Measurements from ENCODE around the gene MINK1.

DNA sequence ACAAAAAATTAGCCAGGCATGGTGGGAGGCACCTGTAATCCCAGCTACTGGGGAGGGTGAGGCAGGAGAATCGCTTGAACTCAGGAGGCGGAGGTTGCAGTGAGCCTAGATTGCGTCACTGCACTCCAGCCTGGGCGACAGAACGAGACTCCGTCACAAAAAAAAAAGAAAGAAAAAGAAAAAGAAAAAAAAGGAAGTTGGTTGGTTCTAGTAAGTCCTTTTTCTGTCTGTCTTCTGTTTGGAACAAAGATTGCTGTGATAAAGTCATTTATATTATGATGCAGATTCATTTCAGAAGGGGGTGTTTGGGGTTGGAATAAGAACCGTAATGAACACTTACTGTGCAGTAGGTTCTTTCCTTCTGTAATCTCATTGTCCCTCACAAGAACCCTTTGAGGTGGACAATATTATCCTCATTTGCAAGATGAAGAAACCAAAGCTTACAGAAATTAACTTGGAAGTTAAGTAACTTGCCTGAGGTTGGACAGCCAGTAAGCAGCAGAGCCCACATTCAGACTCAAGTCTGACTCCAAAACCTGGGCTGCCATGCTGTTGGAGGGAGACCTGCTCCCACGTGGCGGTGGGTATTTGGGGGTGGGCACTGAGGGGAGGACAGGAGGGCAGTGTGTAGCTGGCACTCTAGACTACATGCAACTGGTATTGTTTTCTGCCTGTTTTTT is 10.3 kb downstream of the MINK1 start:
- TF ChIP-seq, protein P1, sequence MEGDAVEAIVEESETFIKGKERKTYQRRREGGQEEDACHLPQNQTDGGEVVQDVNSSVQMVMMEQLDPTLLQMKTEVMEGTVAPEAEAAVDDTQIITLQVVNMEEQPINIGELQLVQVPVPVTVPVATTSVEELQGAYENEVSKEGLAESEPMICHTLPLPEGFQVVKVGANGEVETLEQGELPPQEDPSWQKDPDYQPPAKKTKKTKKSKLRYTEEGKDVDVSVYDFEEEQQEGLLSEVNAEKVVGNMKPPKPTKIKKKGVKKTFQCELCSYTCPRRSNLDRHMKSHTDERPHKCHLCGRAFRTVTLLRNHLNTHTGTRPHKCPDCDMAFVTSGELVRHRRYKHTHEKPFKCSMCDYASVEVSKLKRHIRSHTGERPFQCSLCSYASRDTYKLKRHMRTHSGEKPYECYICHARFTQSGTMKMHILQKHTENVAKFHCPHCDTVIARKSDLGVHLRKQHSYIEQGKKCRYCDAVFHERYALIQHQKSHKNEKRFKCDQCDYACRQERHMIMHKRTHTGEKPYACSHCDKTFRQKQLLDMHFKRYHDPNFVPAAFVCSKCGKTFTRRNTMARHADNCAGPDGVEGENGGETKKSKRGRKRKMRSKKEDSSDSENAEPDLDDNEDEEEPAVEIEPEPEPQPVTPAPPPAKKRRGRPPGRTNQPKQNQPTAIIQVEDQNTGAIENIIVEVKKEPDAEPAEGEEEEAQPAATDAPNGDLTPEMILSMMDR (IDR thresholded peaks at IDR 0.05) = no peak
- TF ChIP-seq POLR2A (IDR thresholded peaks at IDR 0.05) = no peak

All from breast epithelium (tissue), 3 donors.